SH-SY5Y (cell line): Measurements from ENCODE around the gene ATM.

Source experiments
- GATA2 ChIP-seq: IDR thresholded peaks from 2 replicates; pipeline ENCODE4 v1.6.1; 2011; ENCODE audit warnings: mild to moderate bottlenecking, low read depth, low read length
- GATA3 ChIP-seq: IDR thresholded peaks from 2 replicates; pipeline ENCODE4 v1.6.1; 2011; ENCODE audit warnings: low read depth, mild to moderate bottlenecking, low read length, moderate library complexity

DNA sequence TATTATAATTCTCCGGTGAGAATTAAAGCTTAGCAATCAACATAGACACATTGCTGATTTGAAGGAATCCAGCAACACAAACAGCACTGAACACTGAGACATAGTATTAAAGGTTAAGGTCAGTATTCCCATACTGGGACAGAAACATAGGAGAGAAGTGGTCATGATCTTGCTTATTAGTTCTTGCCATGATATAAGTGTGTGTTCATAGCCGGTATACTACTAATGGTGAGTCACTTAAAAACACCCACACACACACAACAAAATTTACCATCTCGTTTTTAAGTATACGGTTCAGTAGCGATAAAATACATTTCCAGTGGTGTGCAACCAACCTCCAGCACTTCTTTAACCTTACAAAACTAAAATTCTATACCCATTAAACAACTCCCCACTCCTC lies 148.1 kb downstream of the ATM start:
- TF ChIP-seq GATA2 (no peak), GATA3 (no peak)
